GM21717 (cell line): ENCODE measurements around the gene TP53BP2.
A peak's percentile ranks its signal among the peaks of the same experiment; 100 is the strongest.
"Not testable (repeated sequence)": the region's sequence is repeated elsewhere in the genome, so short reads cannot be mapped to it uniquely, and the experiment has no call there.

Experiments
- ATAC-seq: cut with Tn5 transposase; IDR thresholded peaks from one replicate; pipeline ENCODE4 v1.9.1; 2021; ENCODE audit warnings: mild to moderate bottlenecking, moderate library complexity; ENCODE audit not compliant: unreplicated experiment

TP53BP2 gene

DNA sequence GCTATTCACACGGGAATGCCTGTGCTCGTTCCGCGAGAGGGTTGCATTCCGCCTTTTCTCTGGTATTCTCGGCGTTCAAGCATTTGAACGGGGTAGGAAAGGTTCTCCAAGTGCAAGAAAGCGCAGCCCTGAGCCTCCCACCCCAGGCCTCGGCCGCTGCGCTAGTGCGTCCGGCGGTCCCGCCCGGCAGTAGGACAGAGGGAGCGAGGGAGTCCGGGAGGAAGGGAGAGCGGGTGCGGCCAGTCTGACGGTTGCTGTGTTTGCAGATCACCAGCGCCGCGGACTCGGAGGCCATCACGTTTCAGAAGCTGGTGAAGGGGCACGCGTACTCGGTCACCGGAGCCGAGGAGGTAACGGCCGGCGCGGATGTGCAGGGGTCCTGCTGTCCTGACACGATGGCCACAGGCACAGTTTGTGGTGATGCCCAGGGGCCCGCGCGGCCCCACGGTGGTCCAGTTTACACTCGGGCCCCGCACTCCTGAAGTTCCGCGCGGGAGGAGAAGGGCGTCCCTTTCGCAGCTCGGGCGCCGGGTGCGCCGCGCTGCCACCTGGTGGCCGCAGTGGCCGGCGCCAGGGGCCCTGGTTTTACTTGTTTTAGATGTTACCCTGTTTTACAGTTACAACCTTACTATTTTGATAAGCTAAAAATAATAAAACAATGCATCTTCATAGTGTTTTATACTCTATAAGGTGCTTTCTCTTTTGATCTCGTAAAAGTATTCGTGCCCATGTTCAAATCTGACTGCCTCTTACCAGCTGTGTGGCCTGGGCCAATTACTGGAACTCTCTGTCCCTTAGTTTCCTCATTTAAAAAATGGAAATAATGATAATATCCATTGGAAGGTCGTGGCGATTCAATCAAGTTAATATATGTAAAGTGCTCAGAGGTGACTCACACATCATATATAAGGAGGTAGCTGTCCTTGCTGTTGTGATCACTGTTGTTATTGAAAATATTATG is 96.7 kb downstream of the TP53BP2 start:
- ATAC-seq: peak; percentile 71

DNA sequence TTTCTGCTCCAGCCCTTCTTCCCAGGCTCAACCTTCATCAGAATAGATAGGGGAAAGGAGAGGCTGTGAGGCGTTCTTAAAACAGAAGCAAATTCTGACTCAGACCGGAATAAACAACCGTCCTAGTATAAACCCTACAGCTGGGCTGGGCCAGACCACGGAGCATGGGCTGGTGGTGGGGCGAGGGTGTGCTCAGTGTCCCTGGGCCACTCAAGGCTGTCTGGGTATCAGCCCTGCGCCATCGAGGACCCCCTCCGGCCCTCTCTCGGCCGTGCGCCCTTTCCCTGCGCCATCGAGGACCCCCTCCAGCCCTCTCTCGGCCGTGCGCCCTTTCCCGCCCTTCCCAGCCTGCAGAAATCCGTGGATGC is 97.4 kb downstream of the TP53BP2 start:
- no peak for ATAC-seq

DNA sequence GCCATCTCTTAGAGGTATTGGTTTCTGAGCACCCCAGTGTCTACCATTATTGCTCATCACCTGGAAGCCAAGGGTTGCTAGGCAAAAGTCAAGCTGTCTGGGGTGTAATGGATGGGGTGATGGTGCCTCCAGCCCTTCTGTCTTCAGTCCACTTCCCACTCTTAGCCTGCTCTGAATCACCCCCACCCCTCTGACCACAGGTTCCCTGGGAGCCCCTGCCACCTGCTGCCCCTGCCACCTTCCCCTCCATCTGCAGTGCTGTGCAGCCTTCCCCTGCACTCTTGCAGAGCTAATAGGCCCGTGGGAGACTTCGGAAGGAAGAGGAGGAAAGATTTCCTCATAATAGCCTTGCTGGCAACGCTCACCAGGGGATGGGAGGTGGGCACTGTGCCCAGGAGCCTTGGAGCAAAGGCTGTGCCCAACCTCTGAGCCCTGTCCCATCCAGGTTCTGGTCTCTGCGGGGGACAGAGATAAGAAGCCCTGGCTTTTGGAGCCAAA is 97.9 kb downstream of the TP53BP2 start:
- no peak for ATAC-seq

DNA sequence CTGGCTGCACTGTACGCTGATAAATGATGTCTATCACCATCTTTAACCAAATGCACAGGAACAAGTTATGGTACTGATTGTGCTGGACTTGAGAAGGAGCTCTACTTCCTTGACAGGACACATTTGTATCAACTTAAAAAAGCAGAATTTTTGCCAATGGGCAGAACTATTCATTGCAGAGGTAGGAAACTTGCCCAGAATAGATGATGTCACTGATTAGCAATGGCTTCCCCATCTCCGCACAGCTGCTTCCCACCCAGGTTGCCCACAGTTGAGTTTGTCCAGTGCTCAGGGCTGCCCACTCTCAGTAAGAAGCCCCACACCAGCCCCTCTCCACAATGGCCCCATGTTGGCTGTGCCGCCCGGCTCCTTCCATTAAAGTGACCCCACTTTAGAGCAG is 100.0 kb downstream of the TP53BP2 start:
- no peak for ATAC-seq

DNA sequence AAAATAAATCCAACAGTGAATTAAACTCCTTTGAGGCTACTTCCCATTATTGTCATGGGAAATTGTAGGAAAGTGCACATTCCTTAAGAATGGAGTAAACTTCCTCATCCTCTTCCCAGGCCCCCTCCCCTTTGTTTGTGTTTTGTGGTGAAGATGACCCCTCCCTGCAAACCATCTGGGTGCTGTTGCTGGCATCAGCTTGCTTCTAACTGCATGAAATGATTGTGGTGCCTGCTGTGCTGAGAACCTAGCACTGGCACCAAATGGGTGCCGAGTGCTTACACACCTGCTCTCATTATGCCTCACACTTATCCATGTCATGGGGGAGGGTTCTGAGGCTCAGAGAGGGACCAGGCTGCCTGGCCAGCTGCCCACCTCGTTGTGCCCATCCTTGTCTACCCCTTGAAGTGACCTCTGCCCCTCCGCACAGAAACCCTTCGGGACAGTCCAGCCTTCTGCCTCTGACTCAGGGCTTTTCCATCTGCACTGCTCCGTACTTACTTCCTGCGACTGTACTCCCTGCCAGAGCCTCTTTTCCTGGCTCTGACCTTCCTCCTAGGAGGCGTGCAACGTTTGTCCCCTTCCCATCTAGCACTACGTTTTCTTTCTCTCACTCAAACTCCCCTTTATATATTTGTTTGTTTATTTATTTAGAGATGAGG is 102.8 kb downstream of the TP53BP2 start:
- no peak for ATAC-seq

DNA sequence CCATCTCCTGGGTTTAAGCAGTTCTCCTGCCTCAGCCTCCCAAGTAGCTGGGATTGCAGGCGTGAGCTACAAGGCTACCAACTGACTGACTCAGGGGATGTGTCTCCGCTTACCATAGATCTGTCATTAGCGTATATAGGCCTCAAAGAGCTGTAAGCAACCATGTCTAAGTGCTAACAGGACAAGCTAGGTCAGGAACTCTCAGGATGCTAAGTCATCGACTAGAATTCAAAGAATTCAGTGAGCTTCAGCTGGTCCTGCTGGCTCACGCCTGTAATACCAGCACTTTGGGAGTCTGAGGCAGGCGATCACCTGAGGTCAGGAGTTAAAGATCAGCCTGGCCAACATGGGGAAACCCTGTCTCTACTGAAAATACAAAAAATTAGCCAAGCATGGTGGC is 103.9 kb downstream of the TP53BP2 start:
- ATAC-seq: no peak

DNA sequence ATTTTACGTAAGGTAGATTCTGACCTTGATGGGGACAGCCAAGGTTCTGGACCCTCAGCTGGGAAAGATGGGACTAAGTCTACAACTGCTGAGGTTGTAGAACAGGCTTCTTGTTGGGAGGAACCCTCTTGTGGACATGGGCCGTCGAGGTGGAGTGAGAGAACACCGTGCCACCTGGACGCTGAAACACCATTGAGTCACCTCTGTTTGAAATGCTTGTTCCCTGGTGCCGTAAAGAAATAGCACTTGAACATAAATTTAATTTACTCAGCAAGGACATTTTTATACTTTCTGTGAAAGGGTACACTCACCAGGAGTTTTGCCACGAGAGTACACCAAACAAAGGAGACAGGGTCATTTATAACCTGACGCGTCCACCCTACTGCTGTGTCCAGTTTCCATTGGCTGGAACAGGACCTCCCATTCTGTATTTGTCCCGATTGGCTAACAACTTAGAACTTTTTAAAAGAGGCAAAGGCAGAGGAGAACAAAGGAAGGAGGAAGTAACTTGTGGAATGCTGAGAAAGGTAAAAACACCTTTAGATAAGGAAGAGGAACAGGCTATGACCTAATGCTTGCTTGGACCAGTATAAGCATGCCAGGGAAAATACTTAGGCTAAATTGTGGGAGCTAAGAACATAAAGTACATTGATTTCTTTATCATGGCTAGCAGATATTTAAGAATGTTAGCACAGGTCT is 105.6 kb downstream of the TP53BP2 start:
- not testable (repeated sequence) for ATAC-seq

DNA sequence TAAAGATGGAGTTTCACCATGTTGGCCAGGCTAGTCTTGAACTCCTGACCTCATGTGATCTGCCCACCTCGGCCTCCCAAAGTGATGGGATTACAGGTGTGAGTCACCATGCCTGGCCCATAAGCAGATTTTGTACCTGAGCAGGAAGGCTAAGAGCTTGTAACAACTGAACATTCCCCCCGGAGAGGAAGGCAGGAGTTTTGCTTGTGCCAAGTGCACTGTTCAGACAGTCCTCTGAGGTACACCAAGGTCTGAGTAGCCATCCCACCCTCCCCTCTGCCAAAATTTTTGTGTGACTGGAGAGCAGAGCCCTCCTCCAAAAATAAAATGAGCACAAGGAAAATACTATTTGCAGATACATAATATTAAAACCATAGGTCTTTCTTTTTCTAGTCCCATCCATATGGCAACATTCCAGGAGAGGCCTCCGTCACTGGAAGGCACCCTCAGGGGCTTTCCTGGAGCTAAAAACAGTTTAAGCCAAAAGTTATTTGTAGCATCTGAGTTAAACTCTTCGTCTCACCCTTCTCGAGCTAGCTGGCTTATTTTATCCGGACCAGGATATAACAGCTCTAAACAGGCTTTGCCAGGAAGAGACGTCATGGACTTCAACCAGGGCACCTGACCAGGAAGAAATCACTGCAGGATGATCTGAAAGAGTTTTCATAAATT is 106.2 kb downstream of the TP53BP2 start:
- ATAC-seq: no peak

DNA sequence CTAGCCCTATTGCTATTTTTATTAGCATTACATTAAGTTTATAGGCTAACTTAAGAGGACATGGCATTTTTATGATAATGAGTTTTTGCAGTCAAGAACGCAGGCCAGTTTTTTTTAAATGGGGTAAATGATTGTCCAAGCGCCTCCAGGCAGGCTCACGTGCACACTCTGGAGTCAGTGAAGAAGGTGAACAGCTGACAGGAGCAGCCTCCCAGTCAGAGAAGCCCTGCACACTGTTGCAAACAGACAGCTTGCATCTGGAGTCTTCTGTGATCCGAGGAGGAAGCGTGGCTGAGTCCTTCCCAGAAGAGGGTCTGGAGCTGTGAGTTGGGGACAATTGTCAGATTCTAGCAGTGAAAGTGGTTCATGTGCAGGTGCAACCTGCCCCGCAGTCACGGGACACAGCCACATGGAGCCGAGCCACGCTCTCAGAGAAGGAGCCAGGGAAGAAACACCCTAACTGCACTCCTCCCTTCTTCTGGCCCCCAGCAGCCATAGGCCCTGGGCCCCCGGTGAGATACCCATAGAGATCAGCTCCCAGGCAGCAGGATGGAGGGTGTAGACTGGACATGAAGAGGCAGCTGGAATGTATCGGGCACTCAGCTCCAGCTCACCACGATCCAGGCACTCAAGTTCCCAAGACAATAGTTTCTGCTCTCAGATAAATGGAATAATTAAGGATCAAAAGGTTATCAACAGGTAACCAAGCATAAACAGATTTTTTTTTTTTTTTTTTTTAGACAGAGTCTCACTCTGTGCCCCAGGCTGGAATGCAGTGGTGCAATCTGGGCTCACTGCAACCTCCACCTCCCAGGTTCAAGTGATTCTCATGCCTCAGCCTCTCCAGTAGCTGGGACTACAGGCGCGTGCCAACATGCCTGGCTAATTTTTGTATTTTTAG is 107.0 kb downstream of the TP53BP2 start:
- no peak for ATAC-seq

DNA sequence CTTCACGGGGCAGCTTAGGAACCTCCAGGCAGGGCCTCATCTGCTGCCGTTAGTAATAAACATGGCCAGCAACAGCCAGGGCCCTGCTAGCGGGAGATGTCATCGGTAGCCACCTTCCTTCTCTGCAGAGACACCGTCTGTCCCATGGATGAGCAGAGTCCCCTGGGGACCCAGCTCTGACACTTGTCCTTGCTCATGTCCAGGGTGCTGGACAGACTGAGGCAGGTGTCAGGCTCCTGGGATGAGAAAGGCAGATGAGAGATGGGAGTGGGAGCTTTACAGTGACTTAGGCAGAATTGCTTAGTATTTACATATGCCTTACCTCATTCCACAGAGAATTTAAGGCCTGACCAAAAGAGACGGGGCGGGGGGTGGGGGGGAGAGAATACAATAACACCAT is 108.4 kb downstream of the TP53BP2 start:
- no peak for ATAC-seq

DNA sequence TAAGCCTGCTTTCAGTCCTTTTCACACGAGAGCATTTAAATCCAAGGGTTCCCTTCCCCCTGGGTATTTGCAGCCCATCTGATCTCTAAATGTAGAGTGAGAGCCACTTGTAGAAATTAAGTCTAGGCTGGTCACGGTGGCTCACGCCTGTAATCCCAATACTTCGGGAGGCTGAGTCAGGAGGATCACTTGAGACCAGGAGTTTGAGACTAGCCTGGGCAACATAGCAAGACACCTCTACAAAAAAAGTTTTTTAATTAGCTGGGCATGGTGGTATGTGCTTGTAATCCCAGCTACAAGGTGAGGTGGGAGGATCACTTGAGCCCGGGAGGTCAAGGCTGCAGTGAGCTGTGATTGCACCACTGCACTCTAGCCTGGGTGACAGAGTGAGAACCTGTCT is 109.1 kb downstream of the TP53BP2 start:
- not testable (repeated sequence) for ATAC-seq

DNA sequence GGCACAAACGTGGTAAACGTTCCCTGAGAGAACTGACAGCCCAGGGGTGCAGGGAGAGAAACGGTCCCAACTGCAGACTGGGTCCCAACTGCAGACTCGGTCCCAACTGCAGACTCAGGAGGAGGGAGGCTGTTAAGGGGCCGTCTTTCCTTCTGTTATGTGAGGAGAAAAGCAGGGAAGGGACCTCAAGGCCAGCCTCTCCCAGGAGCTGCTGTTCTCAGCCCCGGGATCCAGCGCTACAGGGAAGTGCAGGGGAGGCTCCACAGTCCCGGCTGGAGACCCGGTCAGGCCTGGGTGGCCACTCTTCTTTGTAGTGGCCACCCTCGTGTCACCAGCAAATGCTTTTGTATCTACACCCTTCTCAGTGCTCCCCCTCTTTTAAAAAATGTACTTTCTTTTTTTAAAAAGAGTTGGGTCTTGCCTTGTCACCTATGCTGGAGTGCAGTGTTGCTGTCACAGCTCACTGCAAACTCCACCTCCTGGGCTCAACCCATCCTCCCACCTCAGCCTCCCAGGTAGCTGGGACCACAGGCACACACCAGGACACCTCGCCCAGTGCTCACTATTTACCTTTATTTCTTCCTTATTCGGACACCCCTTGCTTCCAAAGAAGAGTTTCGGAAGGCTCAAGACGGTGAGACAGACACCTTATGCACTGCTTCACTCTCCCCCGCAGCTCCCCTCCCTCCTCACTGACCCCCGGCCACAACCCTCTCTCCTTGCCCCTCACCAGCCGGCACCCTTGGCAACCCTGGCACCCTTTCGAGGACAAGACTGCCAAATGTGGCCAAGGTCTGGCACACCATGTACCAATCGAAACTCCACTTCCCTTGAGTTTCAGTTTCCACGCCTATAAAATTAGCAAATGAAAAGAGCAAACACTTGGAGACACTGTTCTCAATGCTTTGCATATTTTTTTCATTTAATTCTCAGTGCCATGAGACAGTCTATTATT is 111.6 kb downstream of the TP53BP2 start:
- ATAC-seq: no peak

DNA sequence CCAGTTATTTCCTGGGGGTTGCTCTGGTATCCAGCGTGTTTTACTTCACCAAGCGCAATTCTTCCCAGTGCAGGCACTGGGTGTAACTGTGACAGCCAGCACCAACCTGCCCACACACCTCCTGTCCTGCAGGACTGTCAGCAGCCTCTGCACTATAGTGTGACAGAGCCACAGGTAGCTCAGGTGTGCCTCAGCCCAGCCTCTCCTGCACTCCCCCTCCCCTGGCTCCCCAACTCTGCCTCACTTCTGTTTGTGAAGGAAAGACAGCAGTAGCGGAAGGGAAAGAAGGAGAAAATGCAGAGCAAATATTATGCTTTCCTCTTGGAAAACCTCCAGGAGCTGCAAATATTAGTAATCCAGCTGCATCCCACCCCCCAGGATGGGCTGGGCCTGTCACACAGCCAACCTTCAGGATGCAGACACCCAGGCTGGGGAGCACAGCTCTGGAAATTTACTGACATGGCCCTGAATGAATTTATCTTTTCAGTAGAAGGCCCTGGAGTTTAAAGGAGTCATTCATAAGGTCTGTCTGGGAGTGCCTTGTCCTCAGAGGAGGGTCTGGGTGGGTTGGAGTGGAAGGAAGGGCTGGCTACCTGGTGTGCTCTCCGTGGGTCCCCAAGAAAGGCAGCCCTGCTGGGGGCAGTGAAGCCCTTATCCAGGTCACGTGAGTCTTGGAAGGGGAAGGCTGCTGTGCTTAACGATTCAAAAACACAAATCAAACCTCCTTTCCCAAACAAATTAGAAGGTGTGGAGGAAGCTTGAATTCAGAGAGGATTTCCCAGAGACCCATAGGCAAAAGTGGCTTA is 112.6 kb downstream of the TP53BP2 start:
- ATAC-seq: no peak

DNA sequence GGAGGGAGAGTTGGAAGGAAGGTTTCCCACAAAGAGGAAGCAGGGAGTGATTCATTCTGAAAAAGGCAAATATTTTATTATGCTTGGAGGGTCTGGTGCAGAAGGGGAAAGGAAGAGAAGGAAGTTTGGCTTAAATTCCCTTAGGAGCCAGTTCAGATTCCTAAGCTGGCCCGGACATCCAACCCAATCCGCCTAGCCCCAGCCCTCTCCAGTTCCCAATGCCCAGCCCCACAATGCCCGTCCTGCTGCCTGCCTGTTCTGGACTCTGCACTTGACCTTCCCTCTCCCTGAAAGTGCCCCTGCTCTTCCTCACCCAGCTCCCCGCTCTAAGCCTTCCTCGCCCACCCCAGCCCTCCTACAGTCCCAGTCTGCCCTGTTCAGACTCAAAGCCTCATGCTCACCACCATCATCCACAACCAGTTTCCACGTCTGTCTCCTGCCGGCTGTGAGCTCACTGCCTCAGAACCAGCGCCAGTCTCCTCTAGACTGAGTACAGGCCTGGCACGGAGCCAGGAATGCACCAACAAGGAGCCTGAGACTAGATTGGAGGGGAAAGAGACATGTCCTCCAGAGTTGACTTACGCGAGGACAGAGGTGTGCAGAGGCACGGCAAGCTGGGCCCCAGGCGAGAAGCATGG is 114.5 kb downstream of the TP53BP2 start:
- ATAC-seq: no peak

DNA sequence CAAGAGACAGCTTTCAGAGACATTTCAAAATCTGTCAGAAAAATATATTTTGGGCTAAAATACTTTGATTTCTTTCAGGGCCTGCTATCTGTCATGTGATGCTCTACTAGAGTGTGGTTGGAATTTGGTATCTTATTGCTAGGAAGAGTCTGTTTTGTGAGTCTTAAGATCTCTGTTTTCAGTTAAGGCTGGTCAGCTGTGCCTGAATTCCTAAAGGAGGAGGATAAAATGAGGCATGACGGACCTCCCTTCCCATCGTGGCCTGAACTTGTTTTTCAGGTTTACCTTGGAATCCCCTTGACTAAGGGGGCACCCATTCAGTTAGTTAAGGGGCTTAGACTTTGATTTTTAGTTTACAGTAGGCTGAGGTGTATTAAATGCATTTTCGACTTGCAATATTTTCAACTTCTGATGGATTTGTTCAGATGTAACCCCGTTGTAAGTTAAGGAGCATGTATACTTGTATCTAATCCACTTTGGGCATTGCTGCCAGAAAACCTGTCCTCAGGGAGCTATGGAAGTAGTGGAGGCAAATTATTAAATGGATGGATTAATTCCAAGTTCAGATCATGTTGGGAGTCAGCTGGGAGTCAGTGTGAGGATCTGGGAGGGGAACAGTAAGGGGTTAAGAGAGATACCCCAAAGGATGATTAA is 115.1 kb downstream of the TP53BP2 start:
- ATAC-seq: no peak

DNA sequence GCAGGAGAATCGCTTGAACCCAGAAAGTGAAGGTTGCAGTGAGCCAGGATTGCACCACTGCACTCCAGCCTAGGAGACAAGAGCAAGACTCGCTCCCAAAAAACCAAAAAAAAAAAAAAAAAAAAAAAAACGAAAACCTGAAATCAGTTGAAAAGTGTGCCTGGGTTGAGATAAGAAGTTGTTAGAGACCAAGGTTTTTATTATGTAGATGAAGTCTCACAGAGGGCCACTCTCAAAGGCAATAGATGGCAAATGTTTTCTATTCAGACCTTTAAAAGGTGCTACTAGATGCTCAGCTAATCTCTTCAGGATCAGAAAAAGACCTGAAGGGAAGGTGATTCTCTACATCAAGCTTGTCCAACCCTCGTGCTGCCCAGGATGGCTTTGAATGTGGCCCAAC is 115.8 kb downstream of the TP53BP2 start:
- ATAC-seq: no peak
